HG03575 (cell line): ENCODE results near the gene UACA.
"Not testable (repeated sequence)": the region's sequence is repeated elsewhere in the genome, so short reads cannot be mapped to it uniquely, and the experiment has no call there.

Experiments
- ATAC-seq: cut with Tn5 transposase; IDR thresholded peaks from one replicate; pipeline ENCODE4 v1.9.1; 2021; ENCODE audit not compliant: unreplicated experiment, insufficient number of reproducible peaks, low FRiP score; ENCODE audit errors: extremely low read depth

The UACA gene

GRCh38 chr15:70690491-70691276 lies 72.7 kb downstream of the UACA start:
- no peak for ATAC-seq

- no peak for ATAC-seq
These were observed 73.3 kb downstream of the UACA start for GRCh38 chr15:70690021-70690420.

GRCh38 chr15:70687482-70687881 lies 75.9 kb downstream of the UACA start:
- ATAC-seq: no peak

GRCh38 chr15:70680817-70681216 lies 82.5 kb downstream of the UACA start:
- no peak for ATAC-seq

- ATAC-seq: no peak
These were observed 83.5 kb downstream of the UACA start for GRCh38 chr15:70679919-70680231.

- no peak for ATAC-seq
These were observed 91.3 kb downstream of the UACA start for GRCh38 chr15:70672081-70672480.

GRCh38 chr15:70670680-70671079 lies 92.7 kb downstream of the UACA start:
- ATAC-seq: no peak

- ATAC-seq: no peak
These were observed 93.2 kb downstream of the UACA start for GRCh38 chr15:70669966-70670658.

- ATAC-seq: peak; percentile 39
These were observed 94.3 kb downstream of the UACA start for GRCh38 chr15:70669006-70669602.

GRCh38 chr15:70665599-70665998 lies 97.8 kb downstream of the UACA start:
- no peak for ATAC-seq

GRCh38 chr15:70664494-70664893 lies 98.9 kb downstream of the UACA start:
- no peak for ATAC-seq

GRCh38 chr15:70663069-70663468 lies 100.3 kb downstream of the UACA start:
- ATAC-seq: not testable (repeated sequence)

- ATAC-seq: no peak
These were observed 103.7 kb downstream of the UACA start for GRCh38 chr15:70659662-70660061.

- no peak for ATAC-seq
These were observed 104.7 kb downstream of the UACA start for GRCh38 chr15:70658641-70659040.

- ATAC-seq: no peak
These were observed 109.9 kb downstream of the UACA start for GRCh38 chr15:70653426-70653825.

GRCh38 chr15:70652341-70652740 lies 111.0 kb downstream of the UACA start:
- no peak for ATAC-seq

- no peak for ATAC-seq
These were observed 112.0 kb downstream of the UACA start for GRCh38 chr15:70651303-70651845.

GRCh38 chr15:70650567-70651302 lies 112.6 kb downstream of the UACA start:
- ATAC-seq: no peak

- no peak for ATAC-seq
These were observed 116.0 kb downstream of the UACA start for GRCh38 chr15:70647396-70647795.
